GM18873 (cell line): ENCODE measurements around the gene VWA3B.
"Not testable (repeated sequence)": the region's sequence is repeated elsewhere in the genome, so short reads cannot be mapped to it uniquely, and the experiment has no call there.

Source experiments
- ATAC-seq: cut with Tn5 transposase; IDR thresholded peaks from one replicate; pipeline ENCODE4 v1.9.1; 2021; ENCODE audit warnings: mild to moderate bottlenecking, moderate library complexity, moderate number of reproducible peaks; ENCODE audit not compliant: unreplicated experiment, low FRiP score

VWA3B gene

DNA sequence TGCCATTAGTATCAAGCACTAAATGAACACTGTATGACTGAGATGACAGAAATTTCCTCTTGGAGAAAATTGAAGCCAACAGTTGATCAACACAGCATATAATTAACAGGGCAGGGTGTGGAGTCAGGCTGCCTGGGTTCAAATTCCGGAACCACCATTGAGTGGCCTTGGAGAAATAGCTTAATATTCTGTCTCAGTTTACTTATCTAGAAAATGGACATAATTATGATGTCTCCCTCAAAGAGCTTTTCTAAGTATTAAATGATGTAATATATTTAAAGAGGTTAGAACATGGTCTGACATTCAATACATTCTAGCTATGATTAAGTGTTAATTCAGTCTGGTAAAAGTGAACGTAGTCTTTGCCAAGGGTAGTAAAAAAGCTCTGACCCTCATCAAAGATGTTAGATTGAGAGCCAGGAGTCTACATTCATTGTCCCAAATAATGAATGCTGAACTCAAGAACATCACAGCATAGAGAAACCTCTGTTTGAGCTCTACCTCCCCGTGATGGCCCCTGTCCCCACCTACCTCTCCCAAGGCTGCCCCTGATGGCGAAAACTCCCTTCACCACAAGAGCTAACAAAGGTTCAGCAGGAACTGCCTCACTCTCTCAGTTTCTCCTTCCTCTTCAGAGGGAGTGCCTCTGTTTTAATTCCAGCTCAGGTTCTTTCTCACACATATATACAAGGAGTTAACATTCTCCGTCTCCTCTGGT is 2.7 kb upstream of the VWA3B start:
- ATAC-seq = no peak

DNA sequence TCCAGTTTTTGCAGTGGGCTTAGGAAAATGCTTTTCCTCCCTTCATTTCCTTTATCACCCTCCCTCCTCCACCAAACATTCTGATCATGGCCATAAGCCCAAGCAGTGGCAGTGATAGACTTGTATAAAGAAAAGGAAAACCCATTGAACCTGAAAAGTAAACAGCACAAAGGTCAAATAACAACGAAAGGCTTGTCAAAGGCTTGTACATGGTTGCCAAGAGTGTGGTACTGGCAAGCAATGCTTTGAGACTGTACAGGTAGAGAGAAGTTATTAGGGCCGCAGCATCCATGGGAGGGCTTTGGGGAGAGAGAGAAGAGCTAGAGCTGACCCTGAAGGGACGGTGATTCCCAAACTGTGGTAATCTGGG is 2.1 kb upstream of the VWA3B start:
- ATAC-seq = no peak

DNA sequence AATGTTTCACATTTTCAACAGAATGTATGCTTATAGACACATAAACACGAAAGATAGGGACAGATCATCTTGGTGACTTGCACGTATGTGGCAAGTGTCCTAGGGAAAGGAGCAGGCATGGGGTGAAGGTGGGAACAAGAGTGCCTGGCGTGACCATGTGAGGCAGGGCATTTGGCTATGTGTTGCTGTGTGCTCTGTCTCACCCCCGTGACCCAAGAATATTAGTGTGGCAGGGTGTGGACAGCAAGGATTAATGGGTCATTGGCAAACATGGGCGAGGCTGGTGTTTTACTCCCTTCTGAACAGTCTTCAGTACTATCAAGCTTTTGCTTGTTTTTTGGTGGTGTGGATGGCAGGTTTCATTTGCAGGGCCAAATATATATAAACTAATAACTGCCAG is 1.3 kb upstream of the VWA3B start:
- ATAC-seq = no peak

DNA sequence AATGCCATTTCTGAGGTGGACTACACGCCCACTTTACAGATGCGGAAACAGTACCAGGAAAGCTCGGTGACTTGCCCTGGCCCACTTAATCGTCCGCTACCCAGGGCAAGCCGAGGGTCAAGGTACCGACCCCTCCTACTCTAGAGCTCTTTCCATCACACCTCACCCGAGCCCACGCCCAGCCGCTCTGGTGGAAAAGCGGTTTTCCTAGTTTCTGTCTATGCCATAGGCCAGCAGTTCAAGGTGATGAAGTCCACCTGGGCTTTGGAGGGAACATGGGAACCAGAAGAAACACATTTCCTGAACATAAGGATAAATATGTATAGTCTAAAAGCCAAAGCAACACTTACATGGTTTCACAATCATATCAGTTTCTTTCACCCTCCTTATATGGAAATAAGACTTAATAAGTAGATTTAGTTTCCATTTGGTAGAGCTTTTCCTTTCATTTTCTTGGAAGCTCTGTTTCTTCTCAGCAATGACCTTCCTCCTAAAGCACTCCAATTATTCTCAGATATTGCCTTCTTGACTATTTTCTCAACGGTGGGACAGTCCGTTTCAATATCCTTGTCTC is 567 bp downstream of the VWA3B start:
- no peak for ATAC-seq

DNA sequence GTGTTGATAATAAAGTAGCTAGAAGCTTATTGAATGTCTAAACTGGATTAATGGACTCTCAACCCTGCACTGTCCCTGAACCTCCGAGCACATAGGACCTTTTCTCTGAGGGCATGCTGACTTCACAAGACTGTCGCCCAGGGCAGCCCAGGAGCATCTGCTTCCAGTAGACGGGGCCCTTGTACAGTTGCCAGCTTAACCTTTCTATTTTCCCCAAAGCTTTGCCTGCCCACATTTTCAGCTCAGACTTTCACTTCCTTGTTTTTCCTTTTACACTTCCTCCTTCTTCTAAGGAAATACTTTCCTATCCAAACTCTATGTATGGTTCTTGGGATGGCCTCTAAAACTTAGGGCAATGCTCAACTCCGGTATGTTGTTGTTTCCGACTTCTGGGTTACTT is 1.3 kb downstream of the VWA3B start:
- no peak for ATAC-seq

DNA sequence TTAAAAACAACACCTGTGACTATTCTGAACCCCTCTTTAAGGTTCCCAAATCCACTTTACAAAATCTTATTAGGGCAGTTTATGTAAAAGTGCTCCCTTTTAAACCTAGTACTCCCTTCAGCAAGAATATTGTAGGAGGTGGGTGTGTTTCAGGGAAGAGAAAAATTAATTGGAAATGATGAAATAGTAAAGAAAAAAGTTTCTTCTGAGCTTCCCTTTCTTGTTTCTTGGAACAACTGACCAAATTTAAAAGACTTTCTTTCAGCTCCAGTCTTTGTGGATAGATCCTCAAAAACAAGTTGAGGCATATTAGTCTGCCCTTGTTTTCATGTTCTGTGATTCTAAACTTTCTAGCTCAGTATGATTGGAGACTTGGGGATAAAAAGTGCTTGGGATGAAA is 3.0 kb downstream of the VWA3B start:
- ATAC-seq = no peak

DNA sequence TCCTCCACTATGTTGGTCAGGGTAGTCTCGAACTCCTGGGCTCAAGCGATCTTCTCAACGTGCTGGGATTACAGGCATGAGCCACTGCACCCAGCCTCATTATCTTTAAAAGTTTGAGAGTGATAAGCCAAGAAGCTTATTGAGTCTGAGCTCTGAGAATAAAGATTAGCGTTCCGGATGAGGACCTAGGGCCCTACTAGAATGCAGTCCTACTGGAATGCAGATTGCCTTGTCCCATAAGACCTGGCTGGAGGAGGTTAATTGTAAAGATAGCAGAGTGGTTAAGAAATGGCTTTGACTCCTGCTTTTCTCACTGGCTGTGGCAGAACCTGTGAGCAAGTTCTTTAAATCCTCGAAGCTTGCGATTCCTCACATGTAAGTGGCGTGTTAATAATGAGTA is 4.0 kb downstream of the VWA3B start:
- ATAC-seq = no peak

DNA sequence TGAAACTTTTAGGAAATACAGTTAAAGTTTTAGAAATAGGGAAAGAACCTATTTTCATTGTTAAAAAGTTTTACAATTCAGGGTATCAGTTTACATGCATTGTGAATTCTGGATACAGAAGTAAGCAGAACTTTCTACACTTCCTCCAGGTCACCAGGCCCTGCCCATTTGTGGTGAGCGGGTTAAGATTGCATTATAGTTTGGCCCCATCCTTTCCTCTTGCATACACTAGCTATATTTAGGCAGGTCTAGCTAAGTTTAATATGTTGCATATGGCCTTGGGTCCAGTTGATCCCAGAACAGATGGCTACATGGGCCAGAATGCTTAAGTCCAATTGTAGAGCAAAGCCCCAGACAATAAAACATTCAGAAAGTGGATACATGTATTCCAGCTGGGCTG is 4.8 kb downstream of the VWA3B start:
- no peak for ATAC-seq

DNA sequence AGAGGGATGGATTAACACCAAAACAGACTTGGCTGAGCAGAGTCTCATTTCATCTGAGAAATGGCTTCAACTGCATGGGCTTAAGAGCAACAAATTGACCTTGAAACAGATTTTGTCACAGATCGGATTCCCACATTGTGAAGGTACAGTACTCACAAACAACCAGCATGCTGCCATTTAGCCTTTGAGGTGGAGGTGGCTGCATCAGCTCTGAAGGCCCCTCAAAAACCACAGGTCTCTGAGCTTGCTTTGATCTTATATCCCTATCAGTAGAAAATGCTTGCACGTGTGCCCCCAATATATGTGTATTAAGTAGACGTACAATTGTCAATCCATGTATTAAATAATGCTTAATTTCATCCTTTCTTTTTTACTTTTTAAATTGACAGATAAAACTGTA is 6.2 kb downstream of the VWA3B start:
- ATAC-seq = no peak

DNA sequence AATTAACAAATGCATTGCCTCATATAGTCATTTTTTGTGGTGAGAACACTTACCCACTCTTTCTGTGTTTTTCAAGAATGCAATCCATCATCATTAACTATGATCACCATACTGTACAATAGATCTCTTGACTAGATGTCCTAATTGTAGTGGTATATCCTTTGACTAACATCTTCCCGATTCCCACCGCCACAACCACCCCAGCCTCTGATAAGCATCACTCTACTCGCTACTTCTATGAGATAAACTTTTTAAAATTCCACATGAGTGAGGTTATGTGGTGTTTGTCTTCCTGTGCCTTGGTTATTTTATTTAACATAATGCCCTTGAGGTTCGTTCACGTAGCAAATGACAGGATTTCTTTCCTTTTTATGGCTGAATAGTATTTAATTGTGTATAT is 6.6 kb downstream of the VWA3B start:
- ATAC-seq = no peak

DNA sequence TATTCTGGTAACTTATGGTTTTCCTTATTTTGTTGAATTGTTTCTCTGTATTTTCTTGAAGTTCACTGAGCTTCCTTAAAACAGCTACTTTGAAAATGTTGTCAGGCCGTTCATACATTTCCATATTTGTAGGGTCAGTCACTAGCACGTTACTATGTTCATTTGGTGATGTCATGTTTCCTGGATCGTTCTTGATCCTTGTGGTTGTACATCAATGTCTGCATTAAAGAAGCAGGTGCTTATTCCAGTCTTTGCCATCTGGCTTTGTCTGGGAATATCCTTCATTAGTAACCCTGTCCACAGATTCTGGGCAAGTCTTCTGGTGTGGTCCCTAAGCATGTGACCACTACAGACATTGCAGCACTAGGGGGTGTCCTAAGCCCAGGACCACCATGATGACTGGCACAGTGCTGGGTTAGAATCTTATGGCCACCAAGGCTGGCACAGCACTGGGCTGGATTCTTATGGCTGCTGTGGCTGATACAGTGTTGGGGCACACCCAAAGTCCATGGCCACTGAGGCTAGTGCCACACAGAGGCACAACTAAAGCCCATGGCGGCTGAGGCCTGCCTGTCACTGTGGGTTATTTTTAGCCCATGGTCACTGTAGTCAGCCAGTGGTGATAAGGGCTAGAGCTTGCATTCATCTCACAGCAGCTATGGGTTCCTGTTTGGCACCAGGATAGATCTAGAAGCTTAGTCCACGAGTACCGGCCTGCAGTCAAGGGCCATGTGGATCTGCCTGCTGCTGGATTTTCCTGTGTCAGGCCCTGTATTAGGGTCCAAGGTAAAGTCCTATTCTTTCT is 13.2 kb downstream of the VWA3B start:
- no peak for ATAC-seq

DNA sequence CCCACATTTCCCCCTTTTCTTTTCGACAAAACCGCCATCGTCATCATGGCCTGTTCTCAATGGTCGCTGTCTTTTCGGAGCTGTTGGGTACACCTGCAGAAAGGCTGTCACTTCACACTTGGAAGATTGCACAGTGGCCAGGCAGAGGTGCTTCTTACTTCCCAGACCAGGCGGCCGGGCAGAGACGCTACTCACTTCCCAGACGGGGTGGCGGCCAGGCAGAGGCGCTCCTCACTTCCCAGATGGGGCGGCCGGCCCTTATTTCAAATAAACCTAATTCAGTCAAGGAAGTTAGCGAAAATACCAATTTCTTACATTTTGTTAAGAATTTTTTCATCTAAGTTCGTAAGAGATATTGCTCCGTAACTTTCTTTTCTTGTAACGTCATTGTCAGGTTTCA is 15.3 kb downstream of the VWA3B start:
- ATAC-seq = not testable (repeated sequence)

DNA sequence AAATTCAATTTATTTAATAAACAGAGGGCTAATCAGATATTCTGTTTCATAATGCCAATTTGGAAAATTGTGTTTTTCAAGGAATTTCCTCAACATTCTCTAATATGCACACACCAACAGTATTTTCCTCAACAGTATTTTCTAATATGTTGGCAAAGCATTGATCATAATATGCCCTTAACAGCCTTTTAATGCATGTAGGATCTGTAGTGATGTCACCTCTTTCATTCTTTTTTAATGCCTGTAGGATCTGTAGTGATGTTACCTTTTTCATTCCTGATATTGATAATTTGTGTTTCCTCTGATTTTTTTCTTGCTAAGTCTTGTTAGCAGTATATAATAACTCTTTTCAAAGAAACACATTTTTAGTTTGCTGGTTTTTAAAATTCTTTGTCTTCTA is 15.9 kb downstream of the VWA3B start:
- ATAC-seq = no peak

DNA sequence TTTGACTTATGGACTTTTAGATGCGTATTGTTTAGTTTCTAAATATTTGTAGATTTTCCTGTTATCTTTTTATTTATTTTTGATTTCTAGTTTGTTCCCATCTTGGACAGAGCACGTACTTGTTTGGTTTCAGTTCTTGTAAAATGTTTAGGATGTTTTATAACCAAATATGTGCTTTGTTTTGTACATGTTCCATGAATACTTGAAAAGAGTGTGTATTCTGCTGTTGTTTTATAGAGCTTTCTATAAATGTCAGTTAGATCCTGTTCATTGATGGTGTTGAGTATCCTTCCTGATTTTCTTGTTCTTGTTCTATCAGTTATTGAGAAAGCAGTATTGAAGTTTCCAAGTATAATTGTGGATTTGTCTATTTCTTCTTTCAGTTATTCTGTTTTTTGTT is 21.1 kb downstream of the VWA3B start:
- ATAC-seq = no peak

DNA sequence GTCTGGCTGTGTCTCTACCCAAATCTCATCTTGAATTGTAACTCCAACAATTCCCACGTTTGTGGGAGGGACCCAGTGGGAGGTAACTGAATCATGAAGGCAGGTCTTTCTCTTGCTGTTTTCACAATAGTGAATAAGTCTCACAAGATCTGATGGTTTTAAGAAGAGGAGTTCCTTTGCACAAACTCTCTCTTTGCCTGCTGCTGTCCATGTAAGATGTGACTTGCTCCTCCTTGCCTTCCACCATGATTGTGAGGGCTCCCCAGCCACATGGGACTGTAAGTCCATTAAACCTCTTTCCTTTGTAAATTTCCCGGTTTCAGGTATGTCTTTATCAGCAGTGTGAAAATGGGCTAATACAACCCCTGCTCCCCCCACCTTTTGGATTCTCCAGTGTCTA is 23.8 kb downstream of the VWA3B start:
- no peak for ATAC-seq

DNA sequence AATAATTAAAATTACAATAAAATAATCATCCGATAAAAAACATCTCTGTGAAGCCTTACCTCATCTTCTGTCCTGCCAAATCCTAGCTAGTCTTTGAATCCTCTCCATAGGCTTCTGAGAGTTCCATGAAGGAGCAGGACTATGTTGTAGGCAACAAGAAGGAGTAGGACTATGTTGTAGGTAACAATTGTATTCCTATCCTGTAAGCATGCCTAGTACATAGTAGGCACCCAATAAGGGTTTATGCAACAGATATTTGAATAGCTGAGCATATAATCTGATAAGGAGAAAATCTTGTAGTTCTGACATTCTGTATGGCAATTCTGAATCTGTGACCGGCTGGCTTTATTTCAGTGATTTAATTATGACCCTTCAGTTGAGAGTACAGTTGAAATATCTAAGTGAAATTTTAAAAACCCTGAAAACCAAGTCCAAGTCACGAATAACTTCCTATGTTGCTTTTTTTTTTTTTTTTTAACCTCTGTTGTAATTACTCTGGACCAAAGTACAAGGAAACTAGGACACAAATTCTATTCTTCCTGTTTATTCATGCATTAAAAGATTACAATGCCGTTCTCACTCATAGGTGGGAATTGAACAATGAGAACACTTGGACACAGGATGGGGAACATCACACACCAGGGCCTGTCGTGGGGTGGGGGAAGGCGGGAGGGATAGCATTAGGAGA is 27.8 kb downstream of the VWA3B start:
- no peak for ATAC-seq

DNA sequence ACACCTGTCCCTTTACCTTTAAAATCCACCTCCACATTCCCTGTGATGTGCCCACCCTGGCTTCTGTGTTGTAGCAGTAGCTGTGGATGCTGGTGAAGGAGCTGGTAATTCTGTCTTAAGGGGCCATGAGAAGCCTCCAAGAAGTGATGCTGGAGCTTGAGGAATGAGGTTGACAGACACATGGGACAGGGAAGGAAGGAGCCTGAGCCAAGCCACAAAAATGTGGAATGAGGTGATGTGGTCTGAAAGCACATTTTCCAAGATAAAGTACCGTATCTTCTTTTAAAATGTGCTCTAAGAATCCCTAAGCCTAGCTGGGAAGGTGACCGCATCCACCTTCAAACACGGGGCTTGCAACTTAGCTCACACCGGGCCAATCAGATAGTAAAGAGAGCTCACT is 31.2 kb downstream of the VWA3B start:
- ATAC-seq = no peak

DNA sequence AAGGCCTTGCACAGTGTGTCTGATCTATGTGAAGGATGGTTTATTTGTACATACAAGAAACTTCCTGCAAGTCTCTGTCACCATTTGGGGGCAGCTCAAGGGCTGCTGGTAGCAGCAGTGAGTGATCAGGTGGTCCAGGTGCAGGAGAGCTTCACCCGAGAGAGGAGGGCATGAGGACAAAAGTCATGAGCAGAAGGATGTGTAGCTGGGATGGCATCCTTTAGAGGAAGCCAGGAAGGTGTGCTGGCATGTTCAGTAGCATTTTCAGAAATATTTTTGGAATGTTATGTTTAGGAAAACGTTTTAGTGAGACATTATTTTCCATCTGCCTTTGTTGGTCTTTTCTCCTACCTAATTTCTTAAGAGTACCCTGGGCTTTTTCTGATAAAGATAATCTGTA is 31.9 kb downstream of the VWA3B start:
- no peak for ATAC-seq

DNA sequence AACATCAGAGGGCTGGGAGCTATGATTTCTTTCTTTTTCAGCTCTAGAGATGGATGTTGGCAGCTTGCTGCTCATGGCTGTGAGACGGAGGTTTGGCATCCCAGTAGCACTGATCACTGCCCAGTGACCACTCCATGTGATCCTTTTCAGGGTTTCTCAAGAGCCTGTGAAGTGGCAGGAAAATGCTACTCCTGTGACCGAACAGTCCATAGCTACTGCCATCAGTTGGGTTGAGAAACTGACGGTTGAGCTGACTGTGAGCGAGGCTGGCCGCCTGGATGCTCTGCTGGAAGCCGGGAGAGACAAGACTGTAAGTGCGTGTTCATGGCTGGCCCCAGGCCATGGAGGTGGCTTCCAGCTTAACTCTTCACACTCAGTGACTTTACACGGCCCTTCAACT is 34.2 kb downstream of the VWA3B start:
- ATAC-seq = no peak

DNA sequence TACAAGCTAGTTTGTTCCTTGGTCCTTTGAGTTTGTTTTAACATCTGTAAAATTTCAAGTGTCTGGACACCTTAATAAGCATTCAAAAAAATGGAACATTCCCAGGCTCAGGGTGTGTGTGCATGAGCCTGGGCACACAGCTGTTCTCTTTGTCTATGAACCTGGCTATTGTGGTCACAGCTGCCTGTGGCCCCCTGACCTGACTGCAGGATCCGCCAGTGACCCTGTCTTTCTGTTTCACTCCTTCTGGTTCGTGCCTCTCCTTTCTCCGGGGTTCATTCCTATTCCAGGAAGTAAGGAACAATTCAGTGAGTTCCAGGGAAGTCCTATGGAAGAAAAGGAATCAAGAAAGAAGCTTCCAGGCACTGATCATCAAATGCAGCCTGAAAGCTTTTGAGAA is 35.6 kb downstream of the VWA3B start:
- ATAC-seq = no peak

DNA sequence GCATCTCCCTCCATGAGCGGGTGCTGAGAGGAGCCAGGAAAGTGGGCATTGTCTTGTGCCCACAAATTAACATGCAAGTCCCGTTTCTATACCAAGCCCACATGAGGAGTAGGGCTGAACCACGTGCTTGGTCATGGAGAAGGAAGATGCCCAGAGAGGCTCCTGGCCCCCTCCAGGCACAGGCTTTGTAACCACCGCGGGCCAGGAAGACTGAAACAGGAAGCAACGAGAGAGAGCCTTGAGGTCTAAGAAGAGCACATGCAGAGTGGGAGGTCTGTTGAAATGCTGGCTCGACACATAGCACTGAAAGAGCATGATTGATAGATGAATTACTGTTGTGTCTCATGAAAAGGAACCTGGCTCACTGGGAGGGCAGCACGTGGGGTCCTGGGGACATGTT is 36.3 kb downstream of the VWA3B start:
- ATAC-seq = no peak
